GM21619 (cell line): ENCODE results near the gene CCDC6.
"Not testable (repeated sequence)": the region's sequence is repeated elsewhere in the genome, so short reads cannot be mapped to it uniquely, and the experiment has no call there.

Experiments used
- ATAC-seq: cut with Tn5 transposase; IDR thresholded peaks from one replicate; pipeline ENCODE4 v1.9.1; 2021; ENCODE audit not compliant: unreplicated experiment

The CCDC6 gene

DNA sequence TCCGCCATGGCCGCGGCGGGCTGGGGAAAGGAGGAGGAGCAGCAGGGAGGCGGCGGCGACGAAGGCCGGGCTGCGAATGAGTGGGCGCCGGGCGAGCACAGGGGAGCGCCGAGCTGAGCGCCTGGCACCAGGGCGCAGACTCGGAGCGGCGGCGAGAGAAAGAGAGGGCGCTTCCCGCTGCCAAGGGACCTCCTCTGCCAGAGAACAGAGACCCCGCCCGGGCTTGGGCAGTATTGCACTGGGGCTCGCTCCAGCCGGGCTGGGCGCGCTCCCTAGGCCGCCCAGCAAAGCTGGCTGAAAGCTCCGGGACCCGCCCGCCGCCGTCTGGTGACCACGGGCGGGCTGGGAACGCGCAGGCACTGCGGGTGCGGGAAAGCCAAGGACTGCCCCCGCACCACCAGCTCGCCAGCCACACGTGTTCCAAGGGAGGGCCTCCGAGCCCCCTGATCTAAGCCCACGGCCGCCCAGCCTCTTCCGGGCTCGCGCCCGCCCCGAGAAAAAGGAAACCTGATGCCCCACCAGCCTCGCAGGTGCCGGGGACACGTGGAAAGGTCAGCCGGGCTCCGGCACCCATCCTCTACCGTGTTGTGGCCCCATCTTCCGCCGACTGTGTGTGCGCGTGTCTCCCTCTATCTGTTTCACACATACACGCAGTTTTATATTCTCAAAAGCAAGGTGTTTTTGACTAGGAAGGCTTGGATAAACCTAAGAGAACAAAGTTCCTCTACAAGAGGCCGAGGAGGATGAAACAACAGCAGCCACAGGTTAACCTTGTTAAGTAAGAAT lies at the start of gene CCDC6:
Gene CCDC6, minus strand, starts transcription at position 140 of the 786 bp plus-strand sequence. Its CDS starts 132 bp downstream, at position 8.
- ATAC-seq, result peak; percentile 74

DNA sequence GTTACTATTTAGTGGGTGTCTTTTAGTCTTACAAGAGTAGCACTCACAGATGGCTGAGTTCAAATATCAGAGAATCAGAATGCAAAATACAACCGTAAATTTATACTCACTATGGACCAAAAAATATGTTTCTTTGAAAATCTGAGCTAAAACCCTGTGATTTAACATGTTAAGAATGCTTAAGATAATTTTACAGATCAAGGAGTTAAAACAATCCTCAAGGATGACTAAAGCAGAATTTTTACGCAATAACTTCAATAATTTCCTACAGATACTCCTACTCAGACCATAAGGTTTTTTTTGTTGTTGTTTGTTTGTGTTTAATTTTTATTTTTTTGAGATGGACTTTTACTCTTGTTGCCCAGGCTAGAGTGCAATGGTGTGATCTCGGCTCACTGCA lies 47.9 kb upstream of the CCDC6 start:
- ATAC-seq, result no peak

DNA sequence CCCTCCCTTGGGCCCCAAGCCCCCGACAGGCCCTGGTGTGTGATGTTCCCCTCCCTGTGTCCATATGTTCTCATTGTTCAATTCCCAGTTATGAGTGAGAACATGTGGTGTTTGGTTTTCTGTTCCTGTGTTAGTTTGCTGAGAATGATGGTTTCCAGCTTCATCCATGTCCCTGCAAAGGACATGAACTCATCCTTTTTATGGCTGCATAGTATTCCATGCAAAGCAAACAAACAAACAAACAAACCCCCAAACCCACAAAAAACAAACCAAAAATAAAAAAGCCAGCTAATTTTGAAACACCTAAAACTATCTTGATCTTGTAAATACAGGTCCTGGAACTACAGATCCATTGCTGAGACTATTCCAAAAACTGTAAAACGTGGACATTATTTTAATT lies 47.4 kb upstream of the CCDC6 start:
- not testable (repeated sequence) for ATAC-seq

DNA sequence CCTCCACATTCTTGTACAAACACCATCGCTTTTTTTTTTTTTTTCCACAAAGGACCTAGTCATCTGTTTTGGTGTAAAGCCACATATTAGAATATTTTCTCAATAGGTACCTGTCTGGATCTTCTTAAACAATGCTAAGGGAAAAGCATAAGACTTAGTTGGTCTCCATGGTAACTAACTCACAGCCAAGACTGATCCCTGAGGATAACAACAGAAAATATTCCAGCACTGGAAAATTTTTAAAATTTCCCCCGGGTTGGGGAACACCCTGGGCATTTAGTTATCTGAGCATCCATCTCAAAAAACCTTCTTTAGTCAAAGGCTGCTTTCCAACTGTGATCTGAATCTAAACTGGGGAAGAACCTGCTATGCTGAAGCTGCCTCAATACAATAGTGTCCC lies 43.7 kb upstream of the CCDC6 start:
- no peak for ATAC-seq

DNA sequence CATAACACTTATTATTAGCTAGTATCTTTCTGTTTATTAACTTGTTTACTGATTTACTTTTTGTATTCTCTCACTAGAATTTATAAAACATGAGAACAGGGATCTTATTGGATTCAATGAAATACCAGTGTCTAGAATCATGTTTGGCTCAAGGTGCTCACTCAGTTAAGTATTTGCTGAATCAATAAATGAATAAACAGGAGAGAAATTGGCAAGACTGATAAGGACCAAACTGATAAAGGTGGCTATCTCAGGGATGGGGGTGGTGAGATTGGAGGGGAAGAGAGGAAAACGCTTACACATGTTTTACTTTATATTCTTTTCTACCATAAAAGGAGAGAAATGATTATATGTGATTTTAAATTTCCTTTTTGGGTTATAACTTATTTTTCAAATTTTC lies 43.3 kb upstream of the CCDC6 start:
- ATAC-seq, result no peak

DNA sequence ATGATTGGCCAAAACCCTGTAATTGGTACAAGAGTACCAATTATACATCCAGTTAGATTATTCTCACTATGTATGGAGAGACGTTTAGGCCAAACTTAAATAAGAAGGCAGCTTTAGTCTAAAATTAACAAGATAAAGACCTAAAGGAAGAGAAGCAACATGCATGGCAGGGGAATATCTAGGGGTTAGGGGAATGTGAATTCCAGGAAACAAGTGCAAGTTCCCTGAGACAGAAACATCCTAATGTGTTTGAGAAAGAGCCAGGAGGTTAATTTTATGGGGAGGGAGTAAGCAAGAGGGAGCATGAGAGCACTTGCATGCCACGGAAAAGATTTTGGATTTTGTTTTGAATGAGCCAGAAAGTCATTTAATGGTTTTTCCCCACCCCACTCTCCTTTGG lies 39.6 kb upstream of the CCDC6 start:
- no peak for ATAC-seq

- ATAC-seq, result no peak
Observed at GRCh38 chr10:59945590-59945989, 39.2 kb upstream of the CCDC6 start.

DNA sequence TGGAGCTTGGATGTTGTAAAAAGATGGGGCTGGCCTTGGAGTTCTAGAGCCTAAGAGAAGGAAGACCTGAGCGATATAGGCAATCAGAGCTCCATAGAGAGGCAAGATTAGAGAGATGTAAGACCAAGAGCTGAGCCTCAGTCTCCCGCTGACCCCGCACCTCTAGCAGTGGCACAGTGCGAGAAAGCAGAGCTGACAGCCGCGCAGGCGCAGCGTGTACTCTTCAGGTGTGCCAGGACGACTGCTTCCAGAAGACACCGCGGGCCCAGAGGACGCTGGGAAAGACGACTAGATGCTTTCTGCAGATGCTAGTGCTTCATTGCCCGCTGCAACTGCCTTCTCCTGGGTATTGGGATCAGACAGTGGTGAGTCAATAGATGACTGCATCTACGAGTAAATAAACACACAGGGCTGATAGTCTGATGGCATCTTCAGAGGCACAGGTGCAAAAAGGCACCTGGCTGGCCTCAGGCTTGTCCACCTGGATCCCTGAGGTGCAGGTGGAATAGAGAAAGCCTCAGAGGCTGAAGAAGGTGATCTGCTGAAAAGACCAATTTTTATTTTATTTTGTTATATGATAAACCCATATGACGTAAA lies 38.1 kb upstream of the CCDC6 start:
- ATAC-seq, result no peak

- ATAC-seq, result no peak
Observed at GRCh38 chr10:59942556-59942955, 36.2 kb upstream of the CCDC6 start.

GRCh38 chr10:59937720-59938119 lies 31.4 kb upstream of the CCDC6 start:
- ATAC-seq, result no peak

- no peak for ATAC-seq
Observed at GRCh38 chr10:59934701-59935100, 28.3 kb upstream of the CCDC6 start.

GRCh38 chr10:59930788-59931521 lies 24.6 kb upstream of the CCDC6 start:
- not testable (repeated sequence) for ATAC-seq

DNA sequence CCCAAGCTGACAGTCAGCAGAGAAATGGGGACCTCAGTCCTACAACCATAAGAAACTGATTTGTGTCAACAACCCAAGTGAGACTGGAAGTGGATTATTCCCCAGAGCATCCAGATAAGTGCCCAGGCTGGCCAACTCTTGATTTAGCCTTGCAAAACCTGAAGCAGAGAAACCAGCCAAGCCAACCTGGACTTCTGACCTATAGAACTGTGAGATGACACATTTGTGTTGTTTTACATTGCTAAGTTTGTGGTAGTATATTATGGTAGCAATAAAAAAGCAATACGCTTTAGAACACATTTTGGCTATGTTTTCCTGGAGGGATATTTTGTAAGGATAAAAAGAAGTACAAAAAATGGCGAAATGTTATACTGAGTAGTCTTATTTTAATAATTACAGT lies 19.7 kb upstream of the CCDC6 start:
- no peak for ATAC-seq

DNA sequence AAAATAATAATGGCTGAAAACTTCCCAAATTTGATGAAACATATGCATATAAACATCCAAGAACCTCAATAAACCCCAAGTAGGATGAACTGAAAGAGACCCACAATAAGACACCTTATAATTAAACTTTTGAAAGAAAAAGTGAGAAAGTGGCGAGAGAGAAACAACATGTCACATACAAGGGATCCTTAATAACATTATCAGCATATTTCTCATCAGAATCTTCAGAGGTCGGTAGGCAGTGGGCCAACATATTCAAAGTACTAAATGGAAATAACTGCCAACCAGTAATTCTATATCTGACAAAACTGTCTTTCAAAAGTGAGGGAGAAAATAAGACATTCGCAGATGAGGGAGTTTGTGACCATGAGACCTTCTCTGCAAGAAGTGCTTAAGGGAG lies 16.6 kb upstream of the CCDC6 start:
- no peak for ATAC-seq

- ATAC-seq, result no peak
Observed at GRCh38 chr10:59917922-59918321, 11.6 kb upstream of the CCDC6 start.

GRCh38 chr10:59913547-59914237 lies 7.3 kb upstream of the CCDC6 start:
- no peak for ATAC-seq

GRCh38 chr10:59910867-59911266 lies 4.5 kb upstream of the CCDC6 start:
- no peak for ATAC-seq

GRCh38 chr10:59909815-59910214 lies 3.5 kb upstream of the CCDC6 start:
- no peak for ATAC-seq

DNA sequence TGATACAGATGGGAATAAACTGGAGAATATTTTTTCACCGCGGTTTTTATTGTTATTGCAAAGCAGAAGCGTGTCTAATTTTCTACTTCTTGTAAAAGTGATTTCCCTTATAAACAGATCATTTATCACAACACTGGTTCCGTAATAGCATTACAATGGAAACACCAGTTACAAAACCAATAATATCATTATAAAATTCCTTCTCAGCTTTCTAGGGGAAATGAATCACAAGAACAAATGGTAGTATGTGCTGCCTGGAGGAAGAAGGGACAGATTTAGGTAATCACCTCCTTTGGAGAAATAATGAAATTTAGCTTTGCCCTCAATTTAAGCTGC lies 2.4 kb upstream of the CCDC6 start:
- no peak for ATAC-seq

DNA sequence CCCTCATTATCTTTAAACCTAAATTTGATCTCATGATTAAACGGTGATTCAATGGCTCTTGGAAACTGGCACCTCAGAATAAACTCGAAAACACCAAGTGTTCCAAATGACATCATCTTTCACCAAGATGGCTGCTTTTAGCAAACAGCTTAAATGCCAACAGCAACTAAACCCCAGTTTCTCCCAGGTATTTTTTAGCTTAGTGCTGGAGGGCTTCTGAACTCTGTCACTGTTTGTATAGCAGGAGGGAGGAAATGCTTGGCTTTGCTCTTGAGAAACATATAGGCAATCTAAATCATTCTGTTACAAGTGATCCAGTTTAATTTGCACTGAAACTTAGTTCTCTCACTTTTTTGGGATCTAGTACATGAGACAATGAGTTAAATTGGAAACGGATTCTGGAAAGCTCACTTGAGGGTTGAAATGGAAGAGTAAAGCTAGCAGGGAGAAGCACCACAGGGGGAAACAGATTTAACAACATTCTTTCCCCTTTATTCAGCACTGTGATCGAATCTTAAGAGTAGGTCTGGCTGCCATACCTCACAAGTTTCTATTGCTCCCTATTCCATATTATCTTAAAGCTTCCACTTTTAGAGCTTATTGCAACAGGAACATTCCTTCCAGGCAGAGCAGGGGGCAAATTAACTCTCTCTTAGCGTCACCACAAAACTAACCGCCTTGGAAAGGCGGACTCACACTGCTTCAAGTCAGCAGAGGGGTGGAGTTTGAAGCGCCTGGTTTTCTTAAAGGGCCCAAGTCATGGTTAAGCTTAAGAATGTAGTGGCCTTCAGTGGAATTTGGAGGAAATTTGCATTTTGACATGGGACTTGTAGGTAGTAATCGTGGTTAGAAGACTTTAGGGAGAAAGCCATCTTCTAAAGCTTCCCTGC lies 1.8 kb upstream of the CCDC6 start:
- peak; percentile 14 for ATAC-seq

- no peak for ATAC-seq
Observed at GRCh38 chr10:59907537-59907917, 1.2 kb upstream of the CCDC6 start.
